COR-L47 (cell line): ENCODE results near the gene EDEM2.
"Not testable (repeated sequence)": the region's sequence is repeated elsewhere in the genome, so short reads cannot be mapped to it uniquely, and the experiment has no call there.

Experiments used
- DNase-seq: peaks from one replicate; lab custom pipeline; 2025; lab: John Stamatoyannopoulos, UW

The EDEM2 gene

GRCh38 chr20:35087355-35087754, 59.8 kb downstream of the EDEM2 start:
- no peak for DNase-seq

DNA sequence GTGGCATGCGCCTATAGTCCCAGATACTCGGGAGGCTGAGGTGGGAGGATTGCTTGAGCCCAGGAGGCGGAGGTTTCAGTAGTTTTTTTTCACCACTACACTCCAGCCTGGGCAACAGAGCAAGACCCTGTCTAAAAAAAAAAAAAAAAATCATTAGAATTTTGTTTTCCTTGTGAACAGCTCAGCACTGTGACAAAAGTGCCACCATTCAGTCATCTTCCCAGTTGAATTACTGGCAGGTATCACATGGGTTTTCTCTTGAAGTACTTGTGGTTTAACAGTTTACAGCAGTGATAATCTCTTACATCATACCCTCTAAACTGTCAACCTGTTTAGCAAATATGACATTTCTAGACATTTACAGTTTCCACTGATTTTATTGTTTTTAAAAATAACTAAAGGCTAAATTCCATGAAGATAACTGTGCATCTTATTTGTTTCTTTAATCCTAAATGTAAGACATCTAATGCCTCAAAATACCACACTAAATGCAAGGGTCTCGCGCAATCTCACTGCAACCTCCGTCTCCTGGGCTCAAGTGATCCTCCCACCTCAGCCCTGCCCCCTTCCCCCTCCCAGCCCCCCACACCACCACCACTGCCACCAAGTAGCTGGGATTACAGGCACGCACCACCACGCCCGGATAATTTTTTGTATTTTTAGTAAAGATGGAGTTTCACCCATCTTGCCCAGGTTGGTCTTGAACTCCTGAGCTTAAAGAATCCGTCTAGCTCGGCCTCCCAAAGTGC, 61.5 kb downstream of the EDEM2 start:
- no peak for DNase-seq

DNA sequence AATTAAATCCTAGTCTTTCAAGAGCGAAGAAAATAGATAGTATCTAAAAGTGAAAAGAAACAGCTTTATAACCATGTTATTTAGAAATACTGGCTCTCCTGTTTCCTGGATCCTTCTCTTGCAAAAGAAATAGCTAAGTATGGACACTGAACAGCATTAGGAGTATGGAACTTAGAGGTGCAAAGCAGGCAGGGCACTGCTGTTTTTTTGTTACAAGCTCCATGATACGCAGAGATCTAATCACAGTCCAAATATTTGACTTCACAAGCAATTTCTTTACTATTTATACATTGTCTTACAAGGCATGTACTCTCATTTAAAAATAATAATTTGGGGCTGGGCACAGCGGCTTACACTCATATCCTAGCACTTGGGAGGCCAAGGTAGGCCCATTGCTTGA, 62.1 kb downstream of the EDEM2 start:
- DNase-seq, result no peak

DNA sequence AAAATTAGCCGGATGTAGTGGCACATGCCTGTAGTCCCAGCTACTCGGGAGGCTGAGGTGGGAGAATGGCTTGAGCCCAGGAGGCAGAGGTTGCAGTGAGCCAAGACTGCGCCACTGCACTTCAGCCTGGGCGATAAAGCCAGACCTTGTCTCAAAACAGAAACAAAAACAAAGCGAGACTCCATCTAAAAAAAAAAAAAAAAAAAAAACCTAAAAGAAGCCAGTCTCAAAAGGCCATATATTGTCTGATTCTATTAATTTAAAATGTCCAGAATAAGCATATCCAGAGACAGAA, 66.8 kb downstream of the EDEM2 start:
- not testable (repeated sequence) for DNase-seq

GRCh38 chr20:35079472-35080347, 67.4 kb downstream of the EDEM2 start:
- DNase-seq, result no peak

DNA sequence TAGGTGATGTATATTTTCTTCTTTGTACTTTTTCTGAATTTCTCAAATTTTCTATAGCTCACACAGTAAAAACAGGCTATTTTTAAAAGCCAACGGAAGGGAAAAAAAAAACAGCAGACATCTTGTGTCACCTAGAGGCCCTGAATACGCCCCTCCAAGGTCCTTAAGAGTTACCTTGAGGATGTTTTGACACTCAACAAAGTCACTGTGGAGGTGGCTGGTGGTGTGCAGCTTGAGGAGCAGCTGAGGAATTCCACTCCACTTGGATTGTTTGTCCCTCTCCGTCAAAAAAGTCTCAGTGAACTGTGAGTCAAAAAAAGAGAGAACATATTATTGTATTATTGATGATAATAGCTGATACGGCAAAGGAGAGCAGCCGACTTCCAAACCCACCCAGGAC, 69.3 kb downstream of the EDEM2 start:
- no peak for DNase-seq

DNA sequence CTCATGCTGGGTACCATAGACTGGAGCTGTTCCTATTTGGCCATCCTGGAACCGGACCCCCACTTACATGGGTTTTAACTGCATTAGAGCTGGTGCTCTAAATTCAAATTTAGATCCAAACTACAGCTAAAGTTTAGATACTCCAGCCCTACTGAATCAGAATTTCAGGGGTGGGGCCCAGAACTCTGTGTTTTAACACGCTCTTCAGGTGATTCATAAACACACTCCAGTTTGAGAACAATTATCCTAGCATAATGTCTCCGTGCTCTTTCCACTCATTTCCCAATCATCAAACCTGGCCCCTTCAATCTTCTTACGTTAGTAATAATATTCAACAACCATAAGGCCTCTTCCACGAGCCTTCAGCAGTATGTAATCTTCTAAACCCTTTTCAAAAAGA, 69.8 kb downstream of the EDEM2 start:
- DNase-seq, result no peak

GRCh38 chr20:35071436-35072153, 75.5 kb downstream of the EDEM2 start:
- DNase-seq, result not testable (repeated sequence)

- no peak for DNase-seq
Observed at GRCh38 chr20:35066194-35066593, 80.9 kb downstream of the EDEM2 start.
